Germinal center (tissue), 1 donor: ENCODE results near the gene PYGL.
"Not testable (repeated sequence)": the region's sequence is repeated elsewhere in the genome, so short reads cannot be mapped to it uniquely, and the experiment has no call there.

Experiments used
- DNase-seq: peaks from one replicate; pipeline ENCODE4 v3.0.0; 2012; ENCODE audit warnings: mixed read lengths, low spot score

PYGL gene

DNA sequence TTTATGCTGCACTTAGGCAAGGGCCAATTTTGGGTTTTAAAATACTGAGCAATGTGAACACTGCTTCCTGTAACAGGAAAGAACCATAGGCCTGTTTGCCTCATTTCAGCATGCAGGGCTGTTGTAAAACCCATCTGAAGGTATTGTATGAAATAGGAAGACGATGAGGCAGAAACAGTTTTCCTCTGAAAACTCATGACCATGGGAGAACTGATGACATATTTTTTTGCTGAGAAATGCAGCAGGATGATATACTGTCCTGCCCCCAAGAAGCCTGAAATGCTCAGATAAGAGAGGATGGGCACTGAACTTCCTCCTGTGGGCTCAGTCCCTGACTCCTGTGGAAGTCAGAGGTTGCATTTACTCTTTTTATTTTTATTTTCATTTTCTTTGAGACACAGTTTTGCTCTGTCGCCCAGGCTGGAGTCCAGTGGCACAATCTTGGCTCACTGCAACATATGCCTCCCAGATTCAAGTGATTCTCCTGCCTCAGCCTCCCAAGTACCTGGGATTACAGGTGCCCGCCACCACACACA, 17.4 kb downstream of the PYGL start:
- no peak for DNase-seq

- DNase-seq = no peak
Measured at GRCh38 chr14:50924843-50925242, 19.4 kb downstream of the PYGL start.

GRCh38 chr14:50924236-50924635, 20.0 kb downstream of the PYGL start:
- DNase-seq = no peak

DNA sequence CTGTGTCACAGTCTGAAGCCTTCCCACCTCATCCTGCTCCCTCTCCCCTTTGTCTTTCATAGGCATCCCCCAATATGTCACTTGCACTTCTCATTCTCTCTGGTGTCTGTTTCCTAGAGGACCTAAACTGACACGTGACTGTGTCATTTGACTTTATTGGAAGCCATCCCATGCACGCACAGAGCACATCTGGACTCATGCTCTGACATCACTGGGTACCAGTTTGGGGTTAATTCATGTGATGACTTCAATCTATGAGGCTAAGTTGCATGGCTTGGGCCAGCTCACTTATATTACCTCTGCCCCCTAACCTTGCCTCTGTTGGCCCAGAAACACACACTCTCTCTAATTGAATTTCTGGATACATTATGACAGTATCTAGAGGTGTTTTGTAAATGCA, 21.5 kb downstream of the PYGL start:
- DNase-seq = no peak

DNA sequence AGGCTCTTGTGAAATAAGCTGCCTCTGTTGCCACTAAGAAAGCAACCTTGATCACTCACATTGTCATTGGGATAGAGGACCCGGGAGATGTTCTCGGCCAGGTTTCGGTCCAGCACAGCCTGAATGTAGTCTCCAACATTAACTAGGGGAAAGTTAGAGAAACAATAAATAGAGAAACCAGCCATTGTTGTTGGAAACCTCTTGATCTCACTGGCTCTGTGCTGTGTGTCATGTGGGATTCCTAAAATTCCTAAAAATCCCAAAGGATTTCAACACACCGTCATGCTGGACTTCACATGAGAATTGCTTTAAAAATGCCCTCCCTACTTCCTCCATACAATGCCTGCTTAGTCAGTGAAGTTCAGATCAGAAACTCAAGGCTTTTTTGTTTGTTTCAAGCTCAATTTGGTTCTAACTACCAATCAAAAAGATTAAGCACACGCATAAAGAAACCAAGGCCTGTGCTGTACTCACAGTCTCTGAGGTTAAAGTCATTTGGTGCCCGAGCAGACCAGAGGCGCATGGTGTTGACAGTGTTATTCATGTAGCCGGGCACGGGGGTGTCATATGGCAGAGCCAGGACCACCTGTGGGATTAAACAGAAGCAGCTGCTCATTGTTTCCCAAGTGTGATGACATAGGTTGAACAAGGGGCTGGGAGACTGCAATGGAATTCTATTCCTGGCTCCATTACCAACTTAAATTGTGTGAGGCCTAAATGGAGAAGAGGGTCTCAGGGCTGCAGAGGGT, 23.6 kb downstream of the PYGL start:
- no peak for DNase-seq

DNA sequence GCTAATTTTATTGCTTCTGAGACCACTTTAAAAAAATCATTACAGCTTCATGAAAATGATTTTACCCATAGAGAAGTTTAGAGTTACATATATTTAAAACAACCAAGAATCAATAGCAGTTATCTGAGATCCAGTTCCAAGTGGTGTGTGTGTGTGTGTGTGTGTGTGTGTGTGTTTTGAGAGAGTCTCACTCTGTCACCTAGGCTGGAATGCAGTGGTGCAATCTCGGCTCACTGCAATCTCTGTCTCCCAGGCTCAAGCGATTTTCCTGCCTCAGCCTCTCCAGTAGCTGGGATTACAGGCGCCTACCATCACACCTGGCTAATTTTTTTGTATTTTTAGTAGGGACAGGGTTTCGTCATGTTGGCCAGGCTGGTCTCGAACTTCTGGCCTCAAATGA, 24.8 kb downstream of the PYGL start:
- not testable (repeated sequence) for DNase-seq

DNA sequence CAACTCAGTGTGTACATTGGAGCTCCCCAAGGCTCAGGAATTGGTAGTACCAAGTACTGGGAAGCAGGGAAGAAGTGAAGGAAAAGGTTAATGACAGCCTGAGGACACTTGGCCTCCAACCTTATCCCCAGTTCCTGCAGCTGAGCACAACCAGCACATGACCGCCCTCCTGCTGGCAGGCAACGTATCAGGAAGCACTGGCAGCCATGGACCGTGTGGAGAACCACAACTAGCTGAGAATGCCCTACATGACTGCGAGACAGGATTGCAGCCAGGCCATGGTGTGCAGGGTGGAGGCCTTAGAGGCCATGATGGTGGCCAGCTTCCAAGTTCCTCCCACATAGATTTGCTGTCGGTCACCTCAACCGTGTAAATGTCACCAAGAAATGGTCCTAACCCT, 26.8 kb downstream of the PYGL start:
- no peak for DNase-seq

DNA sequence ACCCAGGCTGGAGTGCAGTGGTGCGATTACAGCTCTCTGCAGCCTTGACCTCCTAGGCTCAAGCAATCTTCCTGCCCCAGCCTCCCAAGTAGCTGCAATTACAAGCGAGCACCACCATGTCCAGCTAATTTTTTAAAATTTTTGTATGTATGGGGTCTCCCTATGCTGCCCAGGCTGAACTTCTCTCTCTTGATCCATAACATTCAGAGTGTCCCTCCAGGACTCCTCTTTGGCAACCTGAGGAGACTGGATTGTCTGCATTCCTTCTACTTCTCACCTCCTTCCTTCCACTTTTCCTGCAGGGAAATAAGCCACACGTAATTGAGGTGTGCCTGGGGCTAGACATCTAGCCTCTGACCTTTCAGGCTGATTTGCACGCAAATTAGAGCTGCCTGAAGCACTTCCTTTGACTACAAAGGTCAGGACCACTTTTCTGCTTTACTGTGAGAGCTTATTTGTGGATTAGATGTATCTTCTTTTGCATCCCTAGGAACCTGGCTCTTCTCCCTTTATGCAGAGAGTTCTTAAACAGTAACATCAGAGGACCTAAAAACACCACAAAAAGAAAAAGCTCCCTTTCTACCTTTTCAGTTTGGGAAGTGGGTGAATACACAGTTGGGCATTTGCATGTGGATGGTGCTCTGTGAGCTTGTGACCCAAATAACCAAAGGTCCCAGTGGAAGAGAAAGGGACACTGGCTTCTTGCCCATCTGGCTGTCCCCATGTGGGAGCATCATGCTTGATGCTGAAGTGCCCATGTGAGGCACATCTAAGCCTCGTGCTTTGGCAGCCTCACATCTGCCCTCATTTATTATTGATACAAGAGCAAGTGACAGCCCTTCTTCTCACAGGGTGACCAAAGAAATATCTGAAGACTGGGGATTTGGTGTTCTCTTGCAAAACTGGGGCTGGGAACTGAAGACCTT, 33.5 kb downstream of the PYGL start:
- no peak for DNase-seq

DNA sequence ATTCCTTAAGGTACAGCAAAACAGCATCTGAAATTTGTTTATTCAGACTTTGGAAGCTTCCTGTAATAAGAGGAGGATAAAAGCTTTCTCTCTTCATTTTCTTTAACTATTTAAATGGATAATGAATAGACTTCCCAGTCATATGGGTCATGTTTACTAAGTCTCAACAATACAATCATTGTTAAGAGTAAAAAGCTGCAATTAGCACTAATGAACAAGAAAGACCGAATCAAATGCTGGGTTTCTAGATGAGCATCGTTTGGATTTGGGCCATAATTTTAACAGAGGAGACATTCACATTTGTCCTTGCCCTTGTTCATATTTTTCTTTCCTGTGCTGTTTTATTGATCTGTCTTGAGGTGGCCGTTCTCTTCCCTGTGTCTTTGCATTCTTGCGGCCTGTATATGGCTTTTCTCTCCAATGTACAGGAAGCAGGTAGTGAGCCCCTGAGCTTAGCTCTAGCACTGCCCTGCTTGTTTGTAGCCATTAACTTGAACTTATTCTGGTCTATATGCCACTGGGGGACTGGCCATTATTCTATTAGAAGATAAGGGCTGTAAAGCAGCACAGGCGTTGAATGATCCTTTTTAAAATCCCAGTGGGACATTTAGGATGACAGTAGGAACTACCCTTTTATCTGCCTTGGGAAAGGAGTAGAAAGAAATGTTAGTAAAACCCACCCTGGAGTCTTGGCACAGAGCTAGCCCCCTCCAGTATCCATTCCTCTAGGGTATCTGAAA, 37.8 kb downstream of the PYGL start:
- DNase-seq = no peak

DNA sequence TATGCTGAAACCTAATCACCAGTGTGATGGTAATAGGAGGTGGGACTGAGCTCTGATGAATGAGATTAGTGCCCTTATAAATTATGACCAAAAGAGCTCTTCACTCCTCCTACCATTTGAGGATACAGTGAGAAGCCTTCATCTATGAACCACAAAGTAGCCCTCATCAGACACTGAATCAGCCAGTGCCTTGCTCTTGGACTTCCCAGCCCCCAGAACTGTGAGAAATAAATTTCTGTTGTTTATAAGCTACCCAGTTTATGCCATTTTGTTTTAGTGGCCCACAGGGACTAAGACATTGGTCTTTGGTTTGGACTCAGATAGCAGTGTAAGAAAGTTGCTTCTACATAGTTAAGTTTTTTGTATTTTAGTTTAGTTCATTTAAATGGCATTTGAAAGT, 39.6 kb downstream of the PYGL start:
- DNase-seq = no peak

- peak; percentile 31 for DNase-seq
Measured at GRCh38 chr14:50901361-50901760, 42.9 kb downstream of the PYGL start.

DNA sequence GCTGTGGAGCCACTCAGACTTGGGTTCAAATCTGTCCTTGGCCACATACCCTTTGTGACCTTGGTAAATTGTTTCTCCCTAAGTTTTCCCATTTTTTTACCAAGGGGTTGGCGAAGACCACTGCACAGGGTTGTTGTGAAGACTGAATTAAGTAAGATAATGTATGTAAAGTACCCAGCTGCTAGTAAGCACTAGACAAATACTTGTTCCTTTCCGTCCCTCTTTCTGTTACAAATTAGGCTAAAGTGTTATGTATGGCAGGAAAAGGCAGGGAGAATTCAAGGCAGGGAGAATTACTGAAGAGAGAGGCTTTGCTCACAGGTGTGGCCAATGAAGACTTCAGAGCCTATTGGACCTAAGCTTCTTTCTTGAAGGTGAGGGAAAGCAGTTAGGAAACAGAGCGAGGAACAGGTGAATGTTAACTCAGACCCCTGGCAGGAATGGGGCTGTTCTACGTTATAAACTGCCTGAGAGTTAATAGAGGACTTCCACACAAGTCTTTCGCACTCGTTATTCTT, 46.6 kb downstream of the PYGL start:
- no peak for DNase-seq

GRCh38 chr14:50897005-50897404, 47.3 kb downstream of the PYGL start:
- DNase-seq = not testable (repeated sequence)

- not testable (repeated sequence) for DNase-seq
Measured at GRCh38 chr14:50896421-50896820, 47.9 kb downstream of the PYGL start.

DNA sequence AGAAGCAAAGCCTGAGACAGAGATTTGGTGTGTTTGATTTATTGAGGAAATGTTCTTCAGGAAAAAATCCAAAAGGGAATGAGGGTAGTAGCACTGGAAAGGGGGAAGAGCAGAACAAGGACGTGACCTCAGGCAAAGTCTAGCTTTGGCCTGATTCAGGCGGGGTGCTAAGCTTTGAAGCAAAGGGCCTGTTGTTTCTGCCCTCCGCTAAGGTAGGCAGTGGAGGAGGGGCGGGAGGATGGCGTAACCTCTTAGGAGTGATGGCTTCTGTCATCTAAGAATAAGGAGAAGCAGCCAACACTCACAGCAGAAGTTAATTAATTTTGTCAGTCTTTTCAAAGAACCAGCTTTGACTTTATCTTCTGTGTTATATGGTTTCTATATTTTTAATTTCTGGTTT, 52.0 kb downstream of the PYGL start:
- no peak for DNase-seq

GRCh38 chr14:50887476-50887875, 56.8 kb downstream of the PYGL start:
- no peak for DNase-seq

- no peak for DNase-seq
Measured at GRCh38 chr14:50883827-50884197, 60.5 kb downstream of the PYGL start.

- DNase-seq = no peak
Measured at GRCh38 chr14:50882932-50883826, 61.1 kb downstream of the PYGL start.

DNA sequence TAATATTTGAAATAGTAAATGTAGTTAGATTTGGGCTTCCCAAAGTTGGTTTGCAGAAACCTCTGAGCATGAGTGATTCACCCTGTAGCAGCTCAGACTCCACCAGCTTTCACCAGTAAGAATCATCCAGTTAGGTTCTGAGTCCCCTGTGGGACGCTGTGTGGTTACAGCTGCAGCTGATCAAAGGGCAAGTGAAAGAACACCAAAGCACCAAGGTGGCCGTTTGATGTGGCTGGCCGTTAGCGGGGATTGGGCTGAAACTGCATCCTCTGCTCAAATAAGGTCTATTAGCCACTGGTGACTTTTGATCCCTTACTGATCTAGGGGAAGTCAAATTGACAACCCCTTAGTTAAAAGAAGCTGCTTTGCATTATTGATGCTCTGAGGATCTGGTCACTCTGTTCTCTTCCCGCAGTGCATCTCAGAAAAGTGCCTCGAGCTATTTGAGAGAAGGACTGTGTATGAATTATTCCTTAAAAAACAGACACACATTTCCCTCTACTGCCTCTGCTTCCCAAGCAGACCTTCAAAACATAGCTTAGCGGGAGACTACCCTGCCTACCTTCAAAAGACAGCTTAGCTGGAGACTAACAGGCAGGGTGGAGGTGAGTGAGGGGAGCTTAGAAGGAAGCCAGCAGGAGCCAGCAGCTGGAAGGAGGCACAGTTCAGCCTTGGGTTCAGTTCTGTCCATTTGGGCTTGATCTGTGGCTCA, 68.8 kb downstream of the PYGL start:
- no peak for DNase-seq

DNA sequence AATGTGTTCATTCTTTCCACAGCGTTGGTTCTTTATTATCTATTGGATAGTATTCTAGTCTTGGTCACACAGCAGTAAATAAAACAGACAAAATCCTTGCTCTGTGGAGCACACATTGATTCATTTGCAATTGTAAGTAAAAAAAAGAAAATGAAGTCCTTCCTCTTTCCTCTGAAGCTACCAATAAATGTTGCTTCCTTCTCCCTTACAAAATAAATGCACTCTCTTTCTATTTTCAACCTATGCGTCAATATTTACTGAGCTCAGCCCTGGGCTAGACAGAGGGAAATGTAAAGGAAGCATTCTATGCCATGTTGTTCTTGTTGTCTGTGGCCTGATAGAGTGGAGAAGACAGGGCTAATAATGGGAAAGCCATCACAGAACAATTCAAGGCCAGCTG, 69.5 kb downstream of the PYGL start:
- DNase-seq = no peak
